HTR-8/SVneo (cell line): Measurements from ENCODE around the gene NCKAP5.
"Not testable (repeated sequence)": the region's sequence is repeated elsewhere in the genome, so short reads cannot be mapped to it uniquely, and the experiment has no call there.

Experiments used
- DNase-seq: peaks from one replicate; pipeline ENCODE4 v3.0.0; 2011; ENCODE audit warnings: low spot score, mixed read lengths; ENCODE audit not compliant: insufficient read length
- FAIRE-seq: peaks from 2 replicates; lab custom pipeline; 2011; peaks lifted over from hg19 to GRCh38; lab: Jason Lieb, UNC

Gene NCKAP5

GRCh38 chr2:133525613-133526529 is 42.4 kb downstream of the NCKAP5 start:
- no peak for FAIRE-seq
- DNase-seq: no peak

GRCh38 chr2:133525090-133525489 is 43.2 kb downstream of the NCKAP5 start:
- no peak for FAIRE-seq
- no peak for DNase-seq

- no peak for FAIRE-seq
- DNase-seq: no peak
Measured at GRCh38 chr2:133523406-133523805, 44.9 kb downstream of the NCKAP5 start.

GRCh38 chr2:133522204-133522603 is 46.1 kb downstream of the NCKAP5 start:
- no peak for DNase-seq

GRCh38 chr2:133521146-133521745 is 47.0 kb downstream of the NCKAP5 start:
- FAIRE-seq: no peak
- DNase-seq: no peak

More at GRCh38 chr2:133522204-133522603, 46.1 kb downstream of the NCKAP5 start:
- no peak for FAIRE-seq

GRCh38 chr2:133519677-133520076 is 48.6 kb downstream of the NCKAP5 start:
- not testable (repeated sequence) for DNase-seq, FAIRE-seq

GRCh38 chr2:133518700-133519344 is 49.4 kb downstream of the NCKAP5 start:
- no peak for FAIRE-seq
- DNase-seq: no peak

- no peak for DNase-seq
- no peak for FAIRE-seq
Measured at GRCh38 chr2:133517876-133518275, 50.4 kb downstream of the NCKAP5 start.

- no peak for DNase-seq
- no peak for FAIRE-seq
Measured at GRCh38 chr2:133516405-133517026, 51.7 kb downstream of the NCKAP5 start.

GRCh38 chr2:133515271-133515670 is 53.0 kb downstream of the NCKAP5 start:
- FAIRE-seq: no peak
- no peak for DNase-seq

GRCh38 chr2:133513893-133514292 is 54.4 kb downstream of the NCKAP5 start:
- FAIRE-seq: no peak
- no peak for DNase-seq

- FAIRE-seq (no peak), DNase-seq (no peak)
Measured at GRCh38 chr2:133512121-133512520, 56.1 kb downstream of the NCKAP5 start.

GRCh38 chr2:133511679-133512078 is 56.6 kb downstream of the NCKAP5 start:
- DNase-seq (no peak), FAIRE-seq (no peak)

GRCh38 chr2:133509777-133510176 is 58.5 kb downstream of the NCKAP5 start:
- FAIRE-seq: no peak
- DNase-seq: no peak

- FAIRE-seq (peak; percentile 23), DNase-seq (no peak)
Measured at GRCh38 chr2:133508546-133509165, 59.6 kb downstream of the NCKAP5 start.

- FAIRE-seq: no peak
- DNase-seq: no peak
Measured at GRCh38 chr2:133506996-133507395, 61.3 kb downstream of the NCKAP5 start.

- DNase-seq (peak; percentile 15), FAIRE-seq (no peak)
Measured at GRCh38 chr2:133504566-133505505, 63.4 kb downstream of the NCKAP5 start.

- no peak for FAIRE-seq
- DNase-seq: no peak
Measured at GRCh38 chr2:133503927-133504326, 64.3 kb downstream of the NCKAP5 start.

GRCh38 chr2:133503323-133503722 is 64.9 kb downstream of the NCKAP5 start:
- no peak for FAIRE-seq
- no peak for DNase-seq
